Measurements from ENCODE around the gene CATSPER4.

CATSPER4 gene
- 0 to 0.19 (median 0) reads per million in 18 experiments for total RNA-seq

DNA sequence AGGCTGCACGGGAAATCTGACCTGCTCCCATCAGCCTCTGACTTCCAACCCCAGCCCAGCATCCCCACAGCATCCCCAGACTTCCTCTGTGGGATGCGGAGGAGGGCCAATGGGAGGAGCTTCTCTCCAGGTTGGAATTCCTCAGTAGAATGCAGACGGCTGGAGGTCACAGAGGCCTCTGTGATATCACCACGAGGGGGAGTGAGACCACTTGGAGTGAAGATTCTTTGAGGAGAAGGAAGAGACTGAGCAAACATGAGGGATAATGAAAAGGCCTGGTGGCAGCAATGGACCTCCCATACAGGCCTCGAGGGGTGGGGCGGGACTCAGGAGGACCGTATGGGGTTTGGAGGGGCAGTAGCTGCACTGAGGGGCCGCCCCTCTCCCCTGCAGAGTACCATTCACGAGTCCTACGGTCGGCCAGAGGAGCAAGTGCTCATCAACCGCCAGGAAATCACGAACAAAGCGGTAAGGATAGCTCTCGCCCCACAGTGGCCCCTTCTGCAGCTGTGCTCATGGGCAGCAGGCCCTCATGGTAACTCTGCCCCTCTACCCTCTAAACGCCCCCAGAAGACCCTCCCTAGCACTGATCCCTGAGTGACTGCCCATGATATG is at the start of gene CATSPER4:
TSS of gene CATSPER4 (plus strand) at position 230 of the 615 bp plus-strand sequence. CDS start at position 256, 26 bp downstream.
- DNase-seq: peak in 1 of 2 donors; percentile 10

DNA sequence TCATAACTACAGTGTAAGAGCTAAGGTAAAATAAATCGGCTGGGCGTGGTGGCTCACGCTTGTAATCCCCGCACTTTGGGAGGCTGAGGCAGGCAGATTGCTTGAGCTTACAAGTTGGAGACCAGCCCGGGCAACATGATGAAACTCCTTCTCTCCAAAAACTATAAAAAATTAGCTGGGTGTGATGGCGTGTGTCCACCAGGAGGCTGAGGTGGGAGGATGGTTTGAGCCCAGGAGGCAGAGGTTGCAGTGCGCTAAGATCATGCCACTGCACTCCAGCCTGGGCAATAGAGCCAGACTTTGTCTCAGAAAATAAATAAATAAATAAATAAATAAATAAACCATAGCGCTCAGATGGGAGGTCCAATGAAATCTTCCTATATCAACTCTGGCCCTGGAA is 48.2 kb upstream of the CATSPER4 start:
- DNase-seq: no peak

DNA sequence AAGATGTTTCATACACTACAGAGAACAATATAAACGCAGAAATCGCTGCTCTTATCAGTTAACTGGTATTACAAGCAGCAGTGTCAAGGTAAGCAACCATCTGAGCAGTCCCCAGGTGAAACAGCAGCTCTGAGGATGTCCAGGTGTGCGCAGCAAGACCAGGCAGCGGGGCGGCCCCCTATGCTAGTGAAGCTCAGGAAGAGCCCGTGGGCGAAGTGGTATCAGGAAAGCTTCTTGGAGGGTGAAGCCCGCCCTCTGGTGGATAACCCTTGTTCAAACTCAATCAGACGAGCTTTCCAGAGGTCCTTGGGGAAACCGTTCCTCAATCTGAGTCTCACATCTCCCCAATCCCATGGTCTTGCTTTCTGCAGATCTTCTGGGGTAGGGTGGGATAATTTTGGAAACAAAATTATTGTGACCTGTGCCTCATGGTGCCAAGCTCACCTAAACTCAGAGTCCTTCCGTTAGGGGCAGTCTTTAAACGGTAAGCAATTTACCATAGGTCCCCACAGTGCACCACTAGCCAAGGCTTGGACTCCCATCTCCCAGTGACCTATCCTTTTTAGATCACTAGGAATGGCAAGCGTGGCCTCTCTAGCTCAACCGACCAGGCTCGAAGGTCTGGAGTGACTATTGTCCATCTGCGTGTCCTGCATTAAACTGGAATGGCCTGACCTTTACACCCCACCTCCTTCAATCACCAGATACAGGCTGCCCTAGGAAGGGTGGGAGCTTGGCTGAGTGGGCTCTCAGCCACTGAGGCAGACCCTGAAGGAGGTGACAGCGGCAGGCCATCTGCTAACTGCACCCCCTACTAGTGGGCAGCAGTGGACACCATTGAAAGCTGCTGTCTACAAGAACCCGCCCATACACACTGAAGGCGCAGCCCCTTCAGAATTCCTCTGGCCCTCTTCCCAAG is 45.1 kb upstream of the CATSPER4 start:
- peak; percentile 85 to 87 for DNase-seq

DNA sequence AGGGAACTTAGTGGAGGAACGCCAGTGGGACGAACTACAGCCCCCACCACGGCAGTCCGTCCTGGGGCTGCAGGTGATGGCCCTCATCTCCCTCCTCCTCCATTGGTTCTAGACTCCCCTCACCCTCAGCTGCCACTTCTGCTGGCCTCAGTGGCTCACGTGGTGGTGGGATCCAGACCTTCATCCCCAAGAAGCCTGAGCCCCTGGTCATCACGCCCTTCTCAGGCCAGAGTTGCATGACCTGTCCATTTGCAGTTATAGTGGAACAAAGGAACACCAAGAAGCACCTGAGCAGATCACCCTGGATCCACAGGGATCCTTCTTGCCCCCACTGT is 44.5 kb upstream of the CATSPER4 start:
- DNase-seq: no peak

DNA sequence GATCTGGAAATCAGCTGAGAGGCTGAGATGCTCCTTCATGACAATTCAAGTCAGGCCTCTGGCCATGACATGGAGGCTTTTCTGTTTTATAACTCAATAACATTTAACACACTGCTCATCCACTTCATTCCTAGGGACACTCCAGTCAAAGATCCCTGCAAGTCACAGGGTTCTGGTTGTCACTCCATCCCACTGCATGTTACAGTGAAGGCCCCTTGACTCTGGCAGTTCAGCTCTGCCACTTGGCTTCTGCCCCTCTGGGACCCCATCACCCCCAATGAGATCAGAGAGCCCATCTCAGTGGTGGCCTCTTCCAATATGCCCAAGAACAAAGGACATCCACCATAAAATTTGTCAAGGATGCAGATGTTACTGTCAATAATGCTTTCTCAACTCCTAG is 41.5 kb upstream of the CATSPER4 start:
- no peak for DNase-seq

DNA sequence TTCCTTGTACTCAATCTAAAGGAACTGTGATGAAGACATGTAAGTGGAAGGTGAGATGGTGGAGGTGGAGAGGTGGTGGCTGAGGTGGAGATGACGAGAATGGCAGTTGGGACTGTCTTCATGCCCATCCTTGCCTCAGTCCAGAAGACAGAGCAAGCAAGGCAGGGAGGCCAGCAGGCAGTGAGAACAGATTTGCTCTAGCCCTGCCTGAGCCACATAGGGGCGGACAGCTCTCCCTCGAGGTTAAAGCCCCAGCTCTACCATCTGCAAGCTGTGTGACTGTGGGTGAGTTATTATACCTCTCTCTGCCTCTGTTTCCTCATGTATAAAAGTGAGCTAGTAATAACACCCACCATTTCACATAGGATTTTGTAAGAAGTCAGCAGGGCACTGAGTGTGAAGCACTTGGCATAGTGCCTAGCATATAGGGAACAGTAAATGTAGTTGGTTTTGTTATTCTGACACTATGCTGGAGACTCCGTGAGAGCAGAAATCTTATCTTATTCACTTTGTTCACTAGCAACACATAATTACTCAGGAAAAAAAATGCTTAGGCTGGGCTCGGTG is 36.4 kb upstream of the CATSPER4 start:
- peak; percentile 72 to 79 for DNase-seq

DNA sequence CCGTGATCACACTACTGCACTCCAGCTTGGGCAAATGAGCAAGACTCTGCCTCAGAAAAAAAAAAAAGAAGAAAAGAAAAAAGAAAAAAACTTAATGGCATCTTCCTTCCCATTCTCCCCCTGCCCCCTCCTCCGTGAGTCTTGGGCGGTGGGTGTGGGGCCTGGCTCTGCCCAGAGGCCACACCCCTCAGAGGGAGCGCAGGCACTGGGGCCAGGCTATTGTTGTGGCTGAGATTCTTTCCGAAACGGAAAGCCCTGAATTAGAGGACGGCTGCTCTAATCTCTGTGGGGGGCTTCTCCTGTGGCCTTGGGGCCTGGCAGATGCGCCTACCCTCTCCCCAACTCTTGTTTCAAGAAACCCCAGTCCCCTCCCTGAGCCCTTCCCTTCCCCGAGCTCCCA is 35.7 kb upstream of the CATSPER4 start:
- DNase-seq: no peak

DNA sequence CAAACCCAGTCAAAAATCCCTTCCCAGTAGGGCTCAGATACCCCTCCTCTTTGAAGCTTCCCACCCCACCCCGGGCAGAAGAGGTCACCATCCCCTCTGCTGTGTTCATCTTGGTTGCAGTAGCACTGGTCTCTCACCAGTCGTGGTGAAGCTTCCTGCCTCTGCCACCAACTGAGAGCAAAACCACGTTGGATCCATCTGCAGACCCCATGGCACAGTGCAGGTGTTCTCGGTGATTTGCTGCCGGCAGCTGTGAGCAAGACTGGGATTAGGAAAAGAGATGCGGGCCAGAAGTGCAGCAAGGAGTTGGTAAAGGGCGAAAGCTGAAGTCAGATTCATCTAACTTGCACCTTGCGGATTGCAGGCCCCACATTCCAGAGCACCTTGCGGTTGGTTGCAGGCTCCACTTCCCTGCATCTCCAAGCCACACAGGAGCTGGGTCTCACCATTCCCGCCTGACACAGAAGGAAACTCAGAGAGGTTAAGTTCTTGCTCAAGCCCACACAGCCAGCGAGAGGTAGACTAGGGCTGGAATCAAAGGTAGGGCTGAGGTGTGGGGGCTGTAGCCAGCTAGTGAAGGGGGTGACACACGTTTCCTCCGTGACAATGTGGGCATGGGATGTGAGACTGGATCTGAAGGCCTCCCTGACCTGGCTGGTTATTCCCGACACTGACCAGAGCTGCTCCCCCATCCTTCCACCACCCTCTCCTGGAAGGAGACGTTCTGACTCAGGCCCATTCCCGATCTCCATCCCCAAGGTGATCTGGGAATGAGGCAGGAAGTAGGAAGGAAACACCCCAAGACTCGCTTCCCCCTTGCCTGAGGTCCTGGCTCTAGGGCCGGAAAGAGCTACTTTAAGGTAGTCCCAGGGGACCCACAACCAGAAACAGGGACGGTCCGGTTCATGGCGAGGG is 34.8 kb upstream of the CATSPER4 start:
- DNase-seq: no peak

DNA sequence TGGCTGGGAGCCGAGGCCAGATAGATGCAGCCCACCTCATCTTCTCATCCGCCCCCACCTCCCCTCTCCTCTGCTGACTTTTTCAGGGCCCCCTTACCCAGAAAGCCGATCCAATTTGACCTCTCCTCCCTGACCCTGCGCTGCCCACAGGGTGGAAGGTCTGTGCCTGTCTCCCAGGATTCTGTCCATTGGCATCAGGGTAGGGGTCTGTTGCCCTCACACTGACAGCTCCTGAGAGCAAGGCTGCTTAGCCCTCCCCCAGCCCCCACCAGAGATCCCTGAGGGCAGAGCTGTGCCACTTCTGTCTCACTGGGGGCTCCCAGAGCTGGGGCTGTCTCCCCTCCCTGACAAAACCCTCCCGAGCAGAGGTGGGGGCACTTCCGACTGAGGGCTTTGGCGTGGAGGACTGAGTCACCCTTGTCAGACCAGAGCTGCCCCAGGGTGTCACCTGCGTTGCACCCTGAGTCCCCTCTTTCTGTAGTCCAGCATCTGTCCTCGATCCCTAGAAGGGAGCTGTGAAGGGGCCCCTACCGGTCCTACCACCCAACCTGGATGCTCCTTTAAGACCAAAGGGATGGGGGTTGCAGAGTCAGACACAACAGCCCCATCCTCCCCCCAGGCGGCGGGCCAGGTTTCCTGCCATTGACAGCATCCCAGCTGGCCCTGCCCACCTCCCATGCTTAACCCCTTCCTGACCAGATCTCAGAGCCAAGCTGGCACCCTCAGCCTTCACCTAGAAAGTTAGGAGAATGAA is 33.9 kb upstream of the CATSPER4 start:
- DNase-seq: no peak

DNA sequence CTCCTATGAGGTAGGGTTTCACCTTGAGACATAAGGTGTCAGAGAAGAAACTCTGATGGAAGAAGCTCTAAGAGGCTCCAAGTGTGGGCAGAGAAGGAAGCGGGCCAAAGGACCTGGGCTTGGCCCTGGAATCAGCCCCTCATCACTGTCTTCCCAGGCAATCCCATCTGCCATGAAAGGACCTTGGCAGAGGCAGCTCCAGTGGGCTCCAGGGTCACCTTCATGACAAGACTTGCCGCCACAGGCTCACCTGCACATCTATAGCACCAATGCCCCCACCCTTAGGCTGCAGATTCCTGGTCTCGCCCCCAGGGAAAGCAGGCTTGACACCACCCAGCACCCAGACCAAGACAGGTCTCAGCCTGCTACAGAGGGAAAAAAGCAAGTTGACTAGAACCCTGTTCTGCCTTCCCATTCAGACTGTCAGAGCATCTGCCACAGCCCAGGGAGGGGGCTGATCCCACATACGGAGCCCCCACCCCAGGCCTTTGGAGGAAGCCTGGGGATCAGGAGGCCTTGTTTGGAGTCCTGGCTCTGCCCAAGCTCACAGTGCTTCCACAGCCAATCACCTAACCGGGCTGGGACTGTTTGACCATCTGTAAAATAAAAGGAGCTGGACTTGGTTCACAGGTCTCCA is 32.0 kb upstream of the CATSPER4 start:
- no peak for DNase-seq

DNA sequence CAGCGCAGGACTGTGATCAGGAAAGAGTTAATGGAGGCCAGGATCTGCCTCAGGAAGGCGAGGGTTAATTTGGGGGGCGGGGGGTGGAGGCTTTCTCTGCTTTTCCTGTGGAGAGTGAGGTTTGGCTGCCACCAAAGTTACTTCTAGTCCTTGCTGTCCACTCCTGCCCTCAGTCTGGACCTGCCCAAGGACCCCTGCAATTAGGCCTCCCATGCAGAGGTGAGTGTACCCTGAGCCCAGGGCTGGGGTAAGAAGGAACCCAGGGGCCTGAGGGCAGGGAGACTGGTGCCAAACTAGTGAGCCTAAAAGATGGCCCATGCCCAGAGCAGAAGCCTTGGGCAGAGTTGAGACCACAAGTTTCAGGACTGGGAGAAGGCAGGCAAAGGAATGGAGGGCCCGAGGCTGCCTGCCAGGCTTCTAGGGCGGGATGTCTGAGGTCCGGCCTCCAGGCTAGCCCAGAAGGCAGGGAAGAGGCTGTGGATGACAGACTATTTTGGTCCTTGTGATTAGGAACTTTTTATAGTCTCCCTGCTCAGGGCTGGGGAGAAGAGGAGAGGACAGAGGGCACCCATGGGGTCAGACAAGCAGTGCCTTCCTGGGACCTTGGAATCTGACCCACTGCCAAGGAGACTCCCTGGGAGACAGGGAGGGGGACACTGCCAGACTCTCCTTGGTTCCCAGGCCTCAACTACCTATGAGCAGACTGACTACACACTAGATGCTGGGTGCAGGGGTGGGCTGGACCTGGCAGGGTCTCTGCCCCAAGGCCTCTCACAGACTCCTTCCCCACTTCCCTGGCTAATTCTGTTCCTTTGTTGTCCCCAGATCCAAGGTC is 31.3 kb upstream of the CATSPER4 start, which contains the start of gene FAM110D:
TSS of gene FAM110D (plus strand) at position 172 of the 835 bp plus-strand sequence. CDS start 2,213 bp downstream, outside the sequence.
- DNase-seq: no peak

DNA sequence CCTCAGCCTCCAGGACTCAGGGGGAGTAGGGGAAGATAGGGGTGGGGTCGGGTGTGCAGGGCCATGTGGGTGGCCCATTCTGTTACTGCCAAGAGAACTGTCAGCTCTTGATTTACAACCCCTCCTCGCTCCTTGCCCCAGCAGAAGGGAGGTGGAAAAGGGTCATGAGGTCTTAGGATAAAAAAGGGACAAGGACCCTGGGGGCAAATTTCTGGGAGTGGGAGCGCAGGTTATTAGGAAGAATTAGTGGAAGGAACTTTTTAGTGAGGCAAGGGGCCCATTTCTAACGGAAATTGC is 30.7 kb upstream of the CATSPER4 start:
- DNase-seq: no peak

DNA sequence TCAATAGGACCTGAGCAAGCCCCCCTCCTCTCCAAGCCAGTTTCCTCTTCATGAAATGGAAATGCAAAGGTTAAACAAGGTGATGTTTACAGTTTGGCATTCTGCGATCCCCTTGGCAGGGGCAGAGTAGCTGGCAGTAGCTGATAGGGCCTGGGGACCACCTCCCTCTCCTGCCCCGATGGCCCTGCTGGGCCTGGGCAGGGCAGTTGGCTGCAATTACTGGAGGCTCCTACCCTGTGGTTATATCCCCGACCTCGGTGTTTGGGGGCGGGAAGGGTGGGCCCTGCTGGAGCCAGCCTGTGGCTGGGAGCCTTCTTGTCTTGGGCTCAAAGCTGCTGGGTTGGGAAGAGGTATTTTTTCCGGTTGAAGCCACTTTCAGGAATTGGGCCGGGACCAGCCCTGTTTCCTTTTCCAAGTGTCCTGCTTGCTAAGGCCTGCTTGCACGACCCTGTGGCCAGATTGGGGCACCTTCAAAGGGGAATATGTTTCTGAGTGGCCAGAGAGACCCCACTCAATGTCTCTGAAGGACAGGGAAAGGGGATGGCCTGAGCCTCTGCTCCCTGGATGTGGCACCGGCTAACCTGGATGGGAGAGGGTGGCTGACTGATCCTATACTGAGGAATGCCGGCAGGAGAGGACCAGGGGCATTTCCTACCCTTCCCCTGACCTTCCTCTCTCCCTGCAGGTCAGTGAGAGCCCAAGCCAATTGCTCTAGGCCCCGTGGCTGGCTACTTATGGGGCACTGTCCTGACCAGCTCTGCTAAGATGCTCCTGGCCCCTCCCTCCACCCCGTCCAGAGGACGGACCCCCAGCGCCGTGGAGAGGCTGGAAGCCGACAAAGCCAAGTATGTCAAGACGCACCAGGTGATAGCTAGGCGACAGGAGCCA is 29.6 kb upstream of the CATSPER4 start:
- DNase-seq: no peak

DNA sequence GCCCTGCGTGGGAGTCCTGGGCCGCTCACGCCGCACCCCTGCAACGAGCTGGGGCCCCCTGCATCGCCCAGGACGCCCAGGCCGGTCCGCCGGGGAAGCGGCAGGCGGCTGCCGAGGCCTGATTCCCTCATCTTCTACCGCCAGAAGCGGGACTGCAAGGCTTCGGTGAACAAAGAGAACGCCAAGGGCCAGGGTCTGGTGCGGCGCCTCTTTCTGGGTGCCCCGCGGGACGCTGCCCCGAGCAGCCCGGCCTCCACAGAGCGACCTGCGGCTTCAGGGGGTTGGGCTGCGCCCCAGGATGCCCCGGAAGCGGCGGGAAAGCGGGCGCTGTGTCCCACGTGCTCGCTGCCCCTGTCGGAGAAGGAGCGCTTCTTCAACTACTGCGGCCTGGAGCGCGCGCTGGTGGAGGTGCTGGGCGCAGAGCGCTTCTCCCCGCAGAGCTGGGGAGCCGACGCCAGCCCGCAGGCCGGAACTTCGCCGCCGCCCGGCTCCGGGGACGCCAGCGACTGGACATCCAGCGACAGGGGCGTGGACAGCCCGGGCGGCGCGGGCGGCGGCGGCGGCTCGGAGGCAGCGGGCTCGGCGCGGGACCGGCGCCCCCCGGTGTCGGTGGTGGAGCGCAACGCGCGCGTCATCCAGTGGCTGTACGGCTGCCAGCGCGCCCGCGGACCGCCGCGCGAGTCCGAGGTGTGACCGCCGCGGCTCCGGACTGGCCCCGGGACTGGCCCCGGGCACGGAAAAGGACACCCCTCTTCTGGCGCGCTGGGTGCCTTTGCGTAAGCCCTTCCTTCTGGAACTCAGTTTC is 28.8 kb upstream of the CATSPER4 start:
- DNase-seq: peak; percentile 47 to 69

DNA sequence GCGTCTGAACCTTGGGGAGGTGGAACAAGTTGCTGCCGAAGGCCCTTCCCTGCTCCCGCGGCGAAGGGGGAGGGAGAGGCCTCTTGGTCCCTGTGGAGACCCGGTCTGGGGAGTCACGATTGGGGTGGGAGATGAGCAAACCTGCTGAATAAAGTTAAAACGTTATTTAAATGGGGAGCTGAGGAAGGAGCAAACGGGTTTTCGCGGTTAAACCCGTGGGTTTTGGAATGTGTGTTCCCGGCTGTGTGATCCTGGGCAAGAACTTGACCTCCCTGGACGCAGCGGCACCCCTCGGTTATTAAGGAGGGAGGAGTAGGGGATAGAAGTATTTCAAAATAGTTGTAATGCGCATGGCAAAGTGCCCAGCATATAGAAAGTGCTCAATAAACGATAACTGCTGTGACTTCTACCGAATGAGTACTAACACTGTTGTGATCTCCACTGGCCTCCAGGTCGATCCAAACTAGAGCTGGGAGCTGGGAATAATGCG is 28.1 kb upstream of the CATSPER4 start:
- no peak for DNase-seq

DNA sequence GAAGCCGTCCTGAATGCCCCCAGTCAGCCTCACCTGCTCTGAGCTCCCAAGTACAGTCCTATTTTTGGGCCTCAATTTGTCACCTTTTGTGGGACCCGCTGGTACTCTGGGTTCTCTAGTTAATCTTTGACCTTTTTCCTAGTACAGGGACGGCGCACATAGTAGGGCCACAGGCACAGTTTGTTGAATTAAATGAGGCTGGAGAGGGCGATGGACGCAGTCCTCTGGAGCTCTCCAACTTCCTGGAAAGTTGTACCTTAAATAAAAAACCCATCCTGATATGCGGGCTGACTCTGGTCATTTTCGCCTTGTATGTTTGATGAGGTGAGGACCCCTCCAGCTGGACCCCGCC is 26.7 kb upstream of the CATSPER4 start:
- DNase-seq: no peak

DNA sequence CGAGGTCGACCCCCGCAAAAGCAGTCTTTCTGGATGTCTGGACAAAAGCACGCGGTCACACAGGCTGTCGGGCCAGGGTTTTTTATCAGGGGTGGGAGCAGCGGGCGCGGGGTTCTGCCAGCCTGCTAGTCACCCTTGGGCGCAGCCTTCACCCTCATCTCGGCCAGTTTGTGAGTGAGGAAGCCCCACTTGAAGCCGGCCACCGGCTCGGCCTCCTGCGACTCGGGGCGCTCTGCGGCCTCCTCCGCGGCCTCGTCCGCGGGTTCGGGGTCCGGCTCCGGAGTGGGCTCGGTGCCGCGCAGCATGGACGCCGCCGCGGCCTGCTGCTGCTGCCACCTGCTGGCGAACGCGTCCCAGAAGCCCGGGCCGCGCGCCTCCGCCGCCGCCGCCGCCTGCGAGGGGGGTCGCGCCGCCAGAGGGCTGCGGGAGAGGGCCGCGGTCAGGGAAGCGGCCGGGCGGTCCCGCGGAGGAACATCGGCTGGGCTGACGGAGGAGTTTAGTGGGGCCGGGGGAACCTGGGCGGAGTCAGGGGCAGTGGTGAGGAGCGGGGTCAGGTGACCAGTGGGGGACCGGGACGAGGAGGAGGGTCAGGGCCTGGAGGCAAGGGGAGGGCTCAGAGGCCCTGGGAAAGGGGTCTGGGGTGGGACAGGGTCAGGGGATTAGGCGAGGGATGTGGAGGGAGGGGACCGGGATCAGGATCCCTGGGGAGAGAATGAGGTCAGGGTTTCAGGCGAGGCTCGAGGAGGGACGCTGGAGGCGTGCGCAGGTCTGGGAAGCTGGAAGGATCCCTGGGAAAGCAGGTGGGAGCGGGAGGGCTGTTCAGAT is 26.2 kb upstream of the CATSPER4 start:
- peak in 1 of 2 donors; percentile 51 for DNase-seq

All from inflammatory macrophage (primary cell).